Measurements from ENCODE around the gene ARMC7.
"Not testable (repeated sequence)": the region's sequence is repeated elsewhere in the genome, so short reads cannot be mapped to it uniquely, and the experiment has no call there.

Gene ARMC7

GRCh38 chr17:75102385-75102821 lies 7.4 kb upstream of the ARMC7 start:
- no peak for DNase-seq

DNA sequence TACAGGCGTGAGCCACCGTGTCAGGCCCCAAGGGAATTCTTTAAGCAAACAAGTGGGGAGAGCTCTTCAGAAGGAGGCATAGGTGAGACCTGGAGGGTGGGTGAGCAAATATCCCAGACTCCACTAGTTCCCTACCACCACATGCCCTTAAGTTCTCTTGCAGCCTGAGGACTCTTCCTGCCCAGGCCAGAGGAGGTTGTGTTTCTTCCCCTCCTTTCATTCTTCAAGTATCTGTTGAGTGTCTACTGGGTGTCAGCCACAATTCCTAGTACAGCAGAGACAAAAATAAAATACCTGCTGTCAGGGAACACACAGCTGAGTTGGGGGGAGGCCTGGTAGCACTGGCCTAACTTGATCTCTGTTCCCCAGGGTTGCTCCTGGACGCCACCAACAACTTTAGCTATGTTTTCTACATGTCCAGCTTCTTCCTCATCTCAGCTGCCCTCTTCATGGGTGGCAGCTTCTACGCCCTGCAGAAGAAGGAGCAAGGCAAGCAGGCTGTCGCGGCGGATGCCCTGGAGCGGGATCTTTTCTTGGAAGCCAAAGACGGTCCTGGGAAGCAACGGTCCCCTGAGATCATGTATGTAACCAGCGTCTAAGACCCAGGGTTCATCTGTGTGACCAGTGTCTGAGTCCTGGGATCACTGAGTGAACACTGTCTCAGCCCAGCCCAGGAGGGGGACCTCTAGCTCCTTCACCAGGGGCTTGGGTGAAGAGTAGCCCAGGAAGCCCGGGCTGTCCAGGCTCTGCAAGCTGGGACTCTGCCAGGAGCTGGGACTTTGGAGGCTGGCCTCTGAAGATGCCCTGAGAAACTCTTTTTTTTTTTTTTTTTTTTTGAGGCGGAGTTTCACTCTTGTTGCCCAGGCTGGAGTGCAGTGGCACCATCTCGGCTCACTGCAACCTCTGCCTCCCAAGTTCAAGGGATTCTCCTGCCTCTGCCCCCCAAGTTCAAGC lies 5.9 kb upstream of the ARMC7 start:
- DNase-seq: no peak

DNA sequence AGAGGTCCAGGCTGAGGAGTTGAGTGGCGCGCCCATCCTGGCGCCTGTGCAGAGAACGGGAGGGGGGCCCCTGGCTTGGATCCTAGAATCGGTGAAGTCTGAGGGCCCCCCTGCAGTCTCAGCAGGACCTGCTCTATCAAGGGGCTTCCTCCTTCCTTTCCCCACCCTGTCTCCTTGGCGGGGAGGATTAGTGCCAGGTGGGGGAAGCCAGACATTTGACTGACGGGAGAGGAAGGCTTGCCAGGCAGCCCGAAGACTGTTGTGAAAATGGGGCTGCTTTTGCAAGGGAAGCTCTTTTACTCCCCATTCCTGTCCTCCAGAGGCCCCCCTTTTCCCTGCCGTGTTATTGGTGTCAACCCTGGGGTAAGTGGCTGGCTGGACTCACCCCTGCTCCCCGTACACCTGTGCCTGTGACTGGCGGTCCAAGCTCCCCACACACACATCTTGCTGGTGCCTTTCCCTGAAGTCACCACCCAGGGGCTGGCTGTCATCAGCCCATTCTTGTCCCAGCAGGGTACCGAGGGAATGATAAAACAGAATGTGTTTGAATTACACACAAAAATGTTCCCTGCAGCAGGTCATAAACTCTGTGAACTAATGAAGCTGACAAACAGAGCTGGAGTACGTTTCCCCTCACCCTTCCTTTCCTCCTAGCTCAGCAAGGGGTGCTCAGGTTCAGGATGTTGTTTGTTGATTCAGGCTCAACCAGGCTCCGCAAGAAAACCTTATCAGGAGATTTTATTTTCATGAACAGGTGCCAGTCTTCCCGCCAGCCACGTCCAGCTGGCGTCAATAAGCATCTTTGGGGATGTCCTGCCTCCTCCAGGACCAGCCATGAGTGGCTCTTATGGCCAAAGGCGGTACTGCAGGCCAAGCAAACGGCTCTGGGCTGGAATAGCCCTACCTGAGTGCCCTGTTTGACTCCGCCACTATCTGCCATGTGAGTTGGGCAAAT lies 4.4 kb upstream of the ARMC7 start:
- no peak for DNase-seq

DNA sequence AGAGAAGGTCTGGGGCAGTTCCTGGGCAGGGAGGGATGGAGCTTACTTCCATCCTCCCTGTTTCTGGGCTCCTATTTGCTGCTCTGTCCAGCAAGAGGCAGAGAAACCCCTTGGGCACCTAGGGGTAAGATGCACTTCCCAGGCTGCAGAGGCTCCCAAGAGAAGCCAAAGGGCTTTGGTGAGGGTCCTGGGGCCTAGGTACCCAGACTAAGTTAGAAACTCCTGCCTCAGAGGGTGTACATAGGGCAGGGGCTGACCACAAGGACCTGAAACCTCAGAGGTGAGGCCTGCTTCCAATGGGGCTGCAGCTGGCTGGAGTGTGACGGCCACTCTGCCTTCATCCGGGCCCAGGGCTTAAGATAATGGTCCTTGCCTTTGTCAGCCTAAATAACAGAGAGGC lies 1.6 kb upstream of the ARMC7 start:
- no peak for DNase-seq

- no peak for DNase-seq
Observed at GRCh38 chr17:75109046-75109406, 743 bp upstream of the ARMC7 start.

- DNase-seq: no peak
Observed at GRCh38 chr17:75110234-75110937, 617 bp downstream of the ARMC7 start.

DNA sequence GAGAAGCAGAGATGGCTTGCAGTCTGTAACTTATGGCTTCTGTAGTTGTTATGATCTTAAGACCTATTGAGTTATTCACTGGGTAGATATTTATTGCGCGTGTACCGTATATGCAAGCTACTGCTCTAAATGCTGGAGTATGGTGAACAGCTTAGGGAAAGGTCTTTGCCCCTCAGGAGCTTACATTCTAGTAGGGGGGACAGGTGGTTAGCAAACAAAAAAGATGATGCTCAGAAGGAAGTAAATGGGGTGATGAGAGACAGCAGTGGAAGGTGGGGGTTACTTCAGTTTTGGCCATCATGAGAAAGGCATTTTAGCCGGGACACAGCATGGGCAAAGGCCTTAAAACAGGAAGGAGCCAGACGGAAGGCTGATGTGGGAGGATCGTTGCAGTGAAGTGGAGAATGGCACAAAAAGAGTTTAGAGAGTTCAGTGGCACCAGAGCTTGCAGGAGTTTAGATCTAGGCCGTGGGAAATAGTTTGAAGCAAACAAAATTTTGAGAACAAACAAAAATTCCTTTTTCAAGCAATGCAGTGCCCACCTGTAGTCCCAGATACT lies 2.1 kb downstream of the ARMC7 start:
- DNase-seq: no peak

DNA sequence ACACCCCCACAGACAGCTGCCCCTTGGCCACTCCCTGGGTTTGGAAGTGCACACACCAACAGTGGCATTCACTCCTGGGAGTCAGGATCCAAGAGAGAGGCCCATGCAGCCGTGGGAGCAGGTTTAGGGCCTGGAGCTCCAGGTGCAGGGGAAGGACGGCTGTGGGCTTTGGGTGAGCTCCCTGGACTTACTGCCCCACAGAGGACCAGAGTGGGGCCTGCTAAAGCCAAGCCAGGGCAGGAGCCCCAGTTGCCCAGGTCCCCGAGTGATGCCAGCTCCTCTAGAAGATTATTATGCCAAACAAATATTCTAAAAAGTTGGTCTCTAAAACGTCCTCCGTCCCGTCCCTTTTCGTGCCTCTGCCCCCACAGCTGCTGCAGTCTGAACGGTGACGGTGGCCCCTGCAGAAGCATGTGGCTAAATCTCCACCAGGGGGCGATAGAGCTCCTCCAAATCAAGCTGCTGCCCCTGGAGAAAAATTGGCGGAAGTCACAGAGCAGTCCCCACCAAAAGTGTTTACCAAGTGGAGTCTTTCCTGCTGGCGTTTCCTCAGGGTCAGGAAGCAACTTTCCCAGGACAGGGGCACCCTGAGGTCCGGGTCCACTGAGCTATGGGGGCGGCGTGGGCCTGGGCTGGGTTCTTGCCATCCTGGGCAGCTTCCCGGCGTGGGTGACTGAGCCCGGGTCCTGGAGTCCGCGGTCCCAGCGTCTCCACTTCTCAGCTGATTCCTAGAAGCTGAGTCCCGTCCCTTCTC lies 4.2 kb downstream of the ARMC7 start:
- peak; percentile 82 for DNase-seq

DNA sequence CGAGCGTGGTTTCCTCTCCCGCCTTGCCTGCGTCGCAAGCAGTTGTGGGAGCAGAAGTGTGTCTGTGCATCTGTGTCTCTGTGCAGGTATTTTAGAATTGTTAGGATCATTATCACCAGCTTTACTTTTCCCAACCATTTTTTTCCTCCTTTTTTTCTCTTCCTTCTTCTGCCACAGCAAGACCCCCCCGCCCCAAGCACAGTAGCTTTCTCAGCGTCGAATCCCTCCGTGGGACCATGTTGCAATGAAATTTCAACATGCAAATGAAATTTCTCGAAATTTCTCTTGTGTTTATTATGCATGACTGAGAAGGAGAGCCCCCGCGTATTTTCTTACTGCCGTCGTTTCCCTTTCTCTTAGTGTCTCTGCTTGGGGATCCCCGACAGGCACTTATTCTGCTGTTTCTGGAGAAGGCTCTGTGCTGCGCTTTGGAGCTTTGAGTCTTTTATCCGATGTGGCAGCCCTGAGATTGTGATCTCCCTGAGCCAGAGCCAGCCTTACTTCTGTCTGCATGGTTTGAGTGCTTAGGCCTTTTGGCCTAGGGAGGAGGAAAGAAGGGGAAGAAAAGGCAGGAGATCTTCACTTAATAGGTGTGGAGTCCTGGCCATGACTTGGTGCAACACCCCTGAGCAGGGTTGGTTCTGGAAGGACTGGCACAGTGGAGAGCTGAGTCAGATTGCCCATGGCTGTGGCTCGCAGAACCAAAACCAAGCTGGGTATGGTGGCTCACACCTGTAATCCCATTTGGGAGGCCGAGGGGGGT lies 5.0 kb downstream of the ARMC7 start:
- DNase-seq: no peak

- DNase-seq: no peak
Observed at GRCh38 chr17:75115555-75115954, 5.8 kb downstream of the ARMC7 start.

DNA sequence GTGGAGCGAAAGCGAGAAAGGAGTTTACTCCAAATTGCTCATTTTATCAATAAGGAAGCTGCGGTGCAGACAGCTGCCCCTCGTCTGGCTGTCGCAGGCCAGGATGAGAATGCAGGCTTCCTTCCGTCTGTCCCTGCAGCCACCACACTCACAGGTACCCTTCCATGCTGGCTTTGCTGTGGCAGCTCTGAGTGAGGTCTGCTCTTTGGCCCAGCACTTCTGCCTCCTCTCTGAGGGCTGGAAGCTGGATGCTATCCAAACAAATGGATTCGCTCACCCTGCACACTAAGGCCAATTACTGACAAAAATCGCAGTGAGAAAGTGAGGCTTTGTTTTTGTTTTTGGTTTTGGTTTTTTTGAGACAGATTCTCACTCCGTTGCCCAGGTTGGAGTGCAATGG lies 7.0 kb downstream of the ARMC7 start:
- no peak for DNase-seq

GRCh38 chr17:75118307-75118706 lies 8.5 kb downstream of the ARMC7 start:
- no peak for DNase-seq

GRCh38 chr17:75124041-75124818 lies 14.5 kb downstream of the ARMC7 start:
- DNase-seq: no peak

DNA sequence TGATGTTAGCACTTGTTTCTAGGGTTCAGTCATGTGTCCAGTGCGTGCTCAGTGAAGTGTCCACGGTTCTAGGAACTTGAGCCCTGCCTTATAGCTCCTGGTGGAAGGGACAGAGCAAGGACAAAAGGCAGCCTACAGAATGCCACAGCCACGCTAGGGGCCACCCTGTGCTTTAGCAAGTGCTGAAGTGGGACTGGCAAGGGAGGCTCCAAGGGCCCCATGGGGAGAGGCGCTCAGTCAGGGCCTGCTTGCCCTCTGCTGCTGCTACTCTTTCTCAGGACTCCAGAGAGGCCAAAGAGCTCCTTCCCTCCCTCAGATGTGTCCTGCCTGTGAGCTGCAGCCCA lies 15.0 kb downstream of the ARMC7 start:
- no peak for DNase-seq

- DNase-seq: no peak
Observed at GRCh38 chr17:75125984-75126383, 16.2 kb downstream of the ARMC7 start.

DNA sequence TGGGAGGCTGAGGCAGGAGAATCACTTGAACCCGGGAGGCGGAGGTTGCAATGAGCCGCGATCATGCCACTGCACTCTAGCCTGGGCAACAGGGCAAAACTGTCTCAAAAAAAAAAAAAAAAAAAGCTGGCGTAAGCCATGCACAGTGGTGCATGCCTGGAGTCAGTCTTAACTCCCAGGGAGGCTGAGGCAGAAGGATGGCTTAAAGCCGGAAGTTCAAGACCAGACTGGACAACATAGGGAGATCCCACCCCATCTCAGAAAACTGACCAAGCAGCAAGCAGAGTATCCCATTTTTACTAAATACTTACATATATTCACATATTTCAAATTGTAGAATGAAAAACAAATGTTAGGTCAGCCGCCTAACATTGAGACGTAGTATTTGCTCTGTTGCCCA lies 17.2 kb downstream of the ARMC7 start:
- DNase-seq: no peak

GRCh38 chr17:75127936-75128335 lies 18.2 kb downstream of the ARMC7 start:
- not testable (repeated sequence) for DNase-seq

DNA sequence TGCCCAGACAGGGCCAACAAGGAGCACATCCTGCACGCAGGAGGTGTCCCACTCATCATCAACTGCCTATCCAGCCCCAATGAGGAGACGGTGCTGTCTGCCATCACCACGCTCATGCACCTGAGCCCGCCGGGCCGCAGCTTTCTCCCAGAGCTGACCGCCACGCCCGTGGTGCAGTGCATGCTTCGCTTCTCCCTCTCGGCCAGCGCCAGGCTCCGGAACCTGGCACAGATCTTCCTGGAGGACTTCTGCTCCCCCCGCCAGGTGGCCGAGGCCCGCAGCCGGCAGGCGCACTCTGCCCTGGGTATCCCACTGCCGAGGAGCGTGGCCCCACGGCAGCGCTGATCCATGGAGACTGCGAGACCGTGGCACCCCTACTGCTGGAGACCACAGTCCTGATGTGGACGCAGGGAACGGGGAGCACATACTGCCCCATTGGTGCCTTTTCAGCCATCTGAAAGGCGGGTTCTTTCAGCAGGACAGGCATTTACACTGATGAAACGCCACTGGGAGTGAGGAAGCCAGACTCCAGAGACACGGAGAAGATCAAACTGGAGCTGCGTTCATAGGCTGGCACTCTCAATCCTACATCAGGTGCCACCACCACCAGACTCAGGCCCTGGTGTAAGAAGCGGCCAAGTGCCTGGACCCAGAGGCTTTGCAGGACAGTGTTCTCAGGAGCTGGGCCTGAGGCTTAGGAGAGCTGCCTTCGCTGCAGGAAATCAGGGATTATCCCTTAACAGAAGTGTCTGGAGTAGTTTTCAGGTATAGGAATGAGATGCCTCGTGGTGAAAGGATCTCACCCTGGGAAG lies 19.1 kb downstream of the ARMC7 start:
- DNase-seq: no peak

DNA sequence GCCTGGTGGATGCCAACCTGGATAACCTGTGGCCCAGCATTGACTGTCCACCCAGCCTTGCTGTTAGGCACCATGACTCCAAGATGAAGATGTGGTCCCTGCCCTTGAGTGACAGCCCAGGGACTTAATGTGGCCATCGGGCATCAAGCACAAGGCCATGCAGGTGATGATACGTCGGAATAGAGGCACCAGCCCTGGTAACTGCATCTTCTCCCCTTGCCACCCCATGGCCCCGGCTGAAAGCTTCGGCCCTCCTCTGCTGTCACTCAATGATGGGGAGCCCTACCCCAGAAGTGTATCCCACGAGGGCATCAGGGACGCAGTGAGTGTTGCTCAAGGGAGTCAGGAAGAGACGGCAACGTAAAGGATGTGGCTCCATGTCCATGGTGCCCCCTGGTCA lies 19.8 kb downstream of the ARMC7 start:
- DNase-seq: no peak

Measured in fibroblast of skin of abdomen (primary cell).